HepG2 (cell line): ENCODE data around the gene SLC5A10. TPM values are rescaled to one million over a fixed set of nuclear protein-coding genes. Genes with fewer than 3 reads are reported as not detected.

Experiments
- ATAC-seq: fragments of 200-7000 bp; cut with Tn5 transposase; 3 replicates; pipeline ENCODE4 v1.9.1; 2020; ENCODE audit warnings: mild to moderate bottlenecking, moderate library complexity
- BruUV-seq: library from RNA; stranded (reverse); fragments of 400-500 nt; replicated peaks from 2 replicates; lab custom pipeline; 2021; lab: Mats Ljungman, UMichigan
- CTCF ChIA-PET: fragments of 300-600 bp; formaldehyde crosslinking; extraction: SDS; loops from one replicate; lab custom pipeline; 2021; ENCODE audit warnings: low total read pairs, inconsistent platforms, low intra/inter-chr PET ratio; lab: Yijun Ruan, JAX
- POLR2A ChIA-PET: fragments of 350-600 bp; sonication (Branson Sonifier 250); formaldehyde crosslinking; loops from one replicate; lab custom pipeline; 2020; ENCODE audit warnings: antibody characterized with exemption, inconsistent platforms; lab: Yijun Ruan, JAX
- DNase-seq: peaks from one replicate; pipeline ENCODE4 v3.0.0-alpha.2; 2015; ENCODE audit warnings: low spot score
- FAIRE-seq: peaks from 3 replicates; lab custom pipeline; 2011; peaks lifted over from hg19 to GRCh38; lab: Jason Lieb, UNC
- H2AFZ ChIP-seq: one replicate; pipeline ENCODE4 v1.6.1; 2011; ENCODE audit warnings: low read length, inconsistent platforms
- H3K27ac ChIP-seq: fragments of 300-600 bp; 3 replicates; pipeline ENCODE4 v1.8.0; 2011; ENCODE audit warnings: mixed run types, mild to moderate bottlenecking, mixed read lengths, low read length, inconsistent platforms; ENCODE audit not compliant: insufficient read depth; ENCODE audit errors: extremely low read length
- H3K27me3 ChIP-seq, 2 experiments: fragments of 200-600 bp in 1 of 2; 2 replicates in 1 of 2; 3 replicates in 1 of 2; pipeline versions ENCODE4 v1.6.0 to v1.8.0; 2011; ENCODE audit warnings: low read length in 2 of 2, mild to moderate bottlenecking in 2 of 2, moderate library complexity in 2 of 2, inconsistent platforms in 1 of 2; ENCODE audit not compliant: insufficient read depth in 2 of 2, control insufficient read depth in 1 of 2
- H3K36me3 ChIP-seq, 2 experiments: fragments of 200-600 bp in 1 of 2; replicated peaks in 1 of 2; 2 replicates in 1 of 2; 3 replicates in 1 of 2; pipeline versions ENCODE4 v1.5.1 to v1.8.0; 2011; ENCODE audit warnings: low read length in 2 of 2, inconsistent platforms in 1 of 2; ENCODE audit not compliant: insufficient read depth in 2 of 2, control insufficient read depth in 1 of 2
- H3K4me1 ChIP-seq: 2 replicates; pipeline ENCODE4 v1.5.1; 2012; ENCODE audit warnings: low read length, inconsistent platforms; ENCODE audit not compliant: insufficient read depth
- H3K4me2 ChIP-seq: 2 replicates; pipeline ENCODE4 v1.6.0; 2011; ENCODE audit warnings: low read depth, low read length, inconsistent platforms
- H3K4me3 ChIP-seq, 3 experiments: fragments of 200-600 bp in 1 of 3; sonication (generic), shearing (Covaris generic) in 1 of 3; replicated peaks in 1 of 3; 2 replicates each; pipeline ENCODE4 v1.5.1; 2011 to 2016; ENCODE audit warnings: low read length in 3 of 3, inconsistent platforms in 2 of 3, low read depth in 2 of 3, mild to moderate bottlenecking in 2 of 3, control low read depth in 1 of 3, mixed read lengths in 1 of 3; ENCODE audit not compliant: insufficient read depth in 1 of 3
- H3K79me2 ChIP-seq: one replicate; pipeline ENCODE4 v1.6.1; 2011; ENCODE audit warnings: low read length, inconsistent platforms; ENCODE audit not compliant: insufficient read depth
- H3K9ac ChIP-seq: 2 replicates; pipeline ENCODE4 v1.6.0; 2011; ENCODE audit warnings: mild to moderate bottlenecking, low read depth, low read length, inconsistent platforms; ENCODE audit not compliant: insufficient read depth
- H3K9me3 ChIP-seq: 2 replicates; pipeline ENCODE4 v1.5.1; 2012; ENCODE audit warnings: mild to moderate bottlenecking, low read length
- H4K20me1 ChIP-seq: 2 replicates; pipeline ENCODE4 v1.6.0; 2011; ENCODE audit warnings: inconsistent platforms, mild to moderate bottlenecking, low read length, moderate library complexity; ENCODE audit not compliant: insufficient read depth
- AKAP8 ChIP-seq: sonication (generic); formaldehyde crosslinking; IDR thresholded peaks from 2 replicates; pipeline ENCODE4 v1.5.1; 2020; ENCODE audit warnings: mild to moderate bottlenecking, missing genetic modification reagents
- ARHGAP35 ChIP-seq: sonication (generic); formaldehyde crosslinking; IDR thresholded peaks from 2 replicates; pipeline ENCODE4 v1.9.0; 2022; ENCODE audit warnings: mild to moderate bottlenecking, inconsistent platforms, moderate library complexity, missing genetic modification reagents, borderline replicate concordance
- CENPX ChIP-seq: sonication (generic); formaldehyde crosslinking; IDR thresholded peaks from 2 replicates; pipeline ENCODE4 v1.9.0; 2021; ENCODE audit warnings: mild to moderate bottlenecking, missing genetic modification reagents, moderate library complexity
- CERS6 ChIP-seq: sonication (generic); formaldehyde crosslinking; IDR thresholded peaks from 2 replicates; pipeline ENCODE4 v1.5.0; 2020; ENCODE audit warnings: missing genetic modification reagents
- RBFOX2 ChIP-seq: fragments of 200-400 bp; formaldehyde crosslinking; IDR thresholded peaks from 2 replicates; pipeline ENCODE4 v1.6.1; 2017; ENCODE audit warnings: low read depth, mild to moderate bottlenecking, low read length
- SMAD1 ChIP-seq: sonication (generic); formaldehyde crosslinking; IDR thresholded peaks from 2 replicates; pipeline ENCODE4 v1.4.0; 2020; ENCODE audit warnings: missing genetic modification reagents, low read depth, mild to moderate bottlenecking, borderline replicate concordance
- ZNF34 ChIP-seq: sonication (generic); formaldehyde crosslinking; IDR thresholded peaks from 2 replicates; pipeline ENCODE4 v1.4.0; 2020; ENCODE audit warnings: mild to moderate bottlenecking, missing genetic modification reagents, borderline replicate concordance
- ZNF569 ChIP-seq: sonication (generic); formaldehyde crosslinking; IDR thresholded peaks from 2 replicates; pipeline ENCODE4 v1.5.0; 2020; ENCODE audit warnings: mild to moderate bottlenecking, missing genetic modification reagents, moderate library complexity, borderline replicate concordance
- WGBS: methylation state at CpG from one replicate; pipeline ENCODE4 v1.1.6; 2017; ENCODE audit warnings: low lambda C conversion rate; 5-methylcytosine and 5-hydroxymethylcytosine counted together
- in situ Hi-C: cut with HindIII; loops from 2 replicates; pipeline ENCODE4 v1.10.0; 2017; ENCODE audit warnings: low pct_unique_long_range_greater_than_20kb; ENCODE audit not compliant: extremely low pct_ligation_motif_present
- intact Hi-C: fragments of 100-400 bp; cut with micrococcal nuclease; formaldehyde crosslinking; loops from one replicate; pipeline ENCODE4 v1.10.0; 2022; ENCODE audit not compliant: unreplicated experiment
- polyA plus RNA-seq, 8 experiments: library from polyadenylated mRNA; depleted of rRNA in 3 of 8; stranded (reverse) in 7 of 8; unstranded in 1 of 8; fragments of >200 nt; fragmentation: Illumina TruSeq in 4 of 8; extraction: Trizol in 4 of 8; gene quantifications; 2 replicates each; pipeline versions ENCODE4 v1.2.1 to v1.2.3, GENCODE V29; 2011 to 2016; ENCODE audit warnings: low read depth in 4 of 8, missing spikeins in 1 of 8, mixed read lengths in 1 of 8; ENCODE audit not compliant: insufficient read depth in 1 of 8
- total RNA-seq, 5 experiments: library from RNA; depleted of rRNA; stranded (reverse); fragments of >200 nt; fragmentation: Illumina TruSeq; extraction: Trizol; gene quantifications; 2 replicates each; pipeline ENCODE4 v1.2.3, GENCODE V29; 2016; ENCODE audit warnings: low read depth in 1 of 5
- TF ChIP-seq, protein P1 (sequence below): sonication (generic); formaldehyde crosslinking; IDR thresholded peaks from 2 replicates; pipeline ENCODE4 v1.8.1; 2022; ENCODE audit warnings: mild to moderate bottlenecking, missing genetic modification reagents
- TF ChIP-seq, protein P2 (sequence below): sonication (generic); formaldehyde crosslinking; IDR thresholded peaks from 2 replicates; pipeline ENCODE4 v1.5.0; 2020; ENCODE audit warnings: mild to moderate bottlenecking, missing genetic modification reagents, borderline replicate concordance
- TF ChIP-seq, protein P3 (sequence below): sonication (generic); formaldehyde crosslinking; conservative IDR thresholded peaks from 2 replicates; pipeline ENCODE4 v1.4.0; 2020; ENCODE audit warnings: missing genetic modification reagents

Gene SLC5A10
- total and polyA plus RNA-seq, 2 of the 13 experiments (the other 11 are each of a cell fraction or from before 2014, with no cell fraction given): 0.05 TPM; not detected in 1

GRCh38 chr17:18988546-18989173 lies 36.7 kb downstream of the SLC5A10 start (continued):
- TF ChIP-seq CERS6 (CRISPR knock-in tag): no peak
- TF ChIP-seq SMAD1 (CRISPR knock-in tag): no peak; the same call in 1 of the 2 replicates
- TF ChIP-seq ZNF569: 0 out of 2 replicates have a peak, but pooled peaks have one; percentile 75
- no peak for TF ChIP-seq CENPX

DNA sequence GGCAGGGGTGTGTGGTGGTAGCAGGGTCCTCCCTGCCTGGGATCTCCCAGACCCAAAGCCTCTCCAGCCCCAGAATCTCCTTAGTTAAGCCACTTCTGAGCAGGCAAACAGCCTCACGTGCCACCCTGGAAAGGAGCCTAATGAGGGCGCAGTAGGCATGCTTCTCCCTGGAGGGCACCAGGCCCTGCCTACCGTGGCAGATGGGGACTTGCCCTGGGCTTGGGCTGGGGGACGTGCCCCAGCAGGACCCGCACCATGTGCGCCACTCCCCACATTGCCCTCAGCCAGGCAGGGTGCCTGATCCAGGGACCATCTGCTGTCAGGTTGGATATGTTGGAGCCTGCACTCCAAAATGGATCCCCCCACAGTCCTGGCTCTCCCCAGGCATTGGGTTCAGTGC lies 38.4 kb downstream of the SLC5A10 start:
- H2AFZ ChIP-seq: no peak overlapping the region
- WGBS: 95% methylated on average over 4 of the region's 6 CpGs
- no peaks in the 10 kb centered on the region for H3K27me3 ChIP-seq
- no peak for FAIRE-seq
- TF ChIP-seq ARHGAP35 (no peak), ZNF34 (no peak), RBFOX2 (peak; percentile 30; the same call in 1 of the 2 replicates), AKAP8 (CRISPR knock-in tag) (0 out of 2 replicates have a peak, but pooled peaks have one; percentile 18)
- TF ChIP-seq, protein P1, sequence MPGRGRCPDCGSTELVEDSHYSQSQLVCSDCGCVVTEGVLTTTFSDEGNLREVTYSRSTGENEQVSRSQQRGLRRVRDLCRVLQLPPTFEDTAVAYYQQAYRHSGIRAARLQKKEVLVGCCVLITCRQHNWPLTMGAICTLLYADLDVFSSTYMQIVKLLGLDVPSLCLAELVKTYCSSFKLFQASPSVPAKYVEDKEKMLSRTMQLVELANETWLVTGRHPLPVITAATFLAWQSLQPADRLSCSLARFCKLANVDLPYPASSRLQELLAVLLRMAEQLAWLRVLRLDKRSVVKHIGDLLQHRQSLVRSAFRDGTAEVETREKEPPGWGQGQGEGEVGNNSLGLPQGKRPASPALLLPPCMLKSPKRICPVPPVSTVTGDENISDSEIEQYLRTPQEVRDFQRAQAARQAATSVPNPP (CRISPR knock-in tag): no peak
- TF ChIP-seq, protein P2, sequence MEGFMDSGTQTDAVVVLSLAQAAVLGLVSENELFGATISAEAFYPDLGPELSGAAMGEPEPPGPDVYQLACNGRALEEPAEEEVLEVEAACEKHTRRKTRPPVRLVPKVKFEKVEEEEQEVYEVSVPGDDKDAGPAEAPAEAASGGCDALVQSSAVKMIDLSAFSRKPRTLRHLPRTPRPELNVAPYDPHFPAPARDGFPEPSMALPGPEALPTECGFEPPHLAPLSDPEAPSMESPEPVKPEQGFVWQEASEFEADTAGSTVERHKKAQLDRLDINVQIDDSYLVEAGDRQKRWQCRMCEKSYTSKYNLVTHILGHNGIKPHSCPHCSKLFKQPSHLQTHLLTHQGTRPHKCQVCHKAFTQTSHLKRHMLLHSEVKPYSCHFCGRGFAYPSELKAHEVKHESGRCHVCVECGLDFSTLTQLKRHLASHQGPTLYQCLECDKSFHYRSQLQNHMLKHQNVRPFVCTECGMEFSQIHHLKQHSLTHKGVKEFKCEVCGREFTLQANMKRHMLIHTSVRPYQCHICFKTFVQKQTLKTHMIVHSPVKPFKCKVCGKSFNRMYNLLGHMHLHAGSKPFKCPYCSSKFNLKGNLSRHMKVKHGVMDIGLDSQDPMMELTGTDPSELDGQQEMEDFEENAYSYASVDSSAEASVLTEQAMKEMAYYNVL (CRISPR knock-in tag): no peak
- TF ChIP-seq, protein P3, sequence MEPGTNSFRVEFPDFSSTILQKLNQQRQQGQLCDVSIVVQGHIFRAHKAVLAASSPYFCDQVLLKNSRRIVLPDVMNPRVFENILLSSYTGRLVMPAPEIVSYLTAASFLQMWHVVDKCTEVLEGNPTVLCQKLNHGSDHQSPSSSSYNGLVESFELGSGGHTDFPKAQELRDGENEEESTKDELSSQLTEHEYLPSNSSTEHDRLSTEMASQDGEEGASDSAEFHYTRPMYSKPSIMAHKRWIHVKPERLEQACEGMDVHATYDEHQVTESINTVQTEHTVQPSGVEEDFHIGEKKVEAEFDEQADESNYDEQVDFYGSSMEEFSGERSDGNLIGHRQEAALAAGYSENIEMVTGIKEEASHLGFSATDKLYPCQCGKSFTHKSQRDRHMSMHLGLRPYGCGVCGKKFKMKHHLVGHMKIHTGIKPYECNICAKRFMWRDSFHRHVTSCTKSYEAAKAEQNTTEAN (CRISPR knock-in tag): no peak
- peak overlapping the region; percentile 84 for H3K27ac ChIP-seq
- H3K36me3 ChIP-seq: peaks cover 20 to 73% of the 10 kb centered on the region in 2 experiments
- peaks cover 28% of the 10 kb centered on the region for H3K79me2 ChIP-seq
- POLR2A ChIA-PET: interaction anchor here (0.7 to 2.1 kb wide), 3 partner anchors 8 to 21 kb away, joined by 3 to 10 read pairs (median 3); partner anchors contain the start of gene FAM83G
- no peak overlapping the region for H3K4me2 ChIP-seq
- no peak for DNase-seq
- intact Hi-C loops: no loop called here
- BruUV-seq: no TSS peak
- no peaks in the 10 kb centered on the region for H3K9me3 ChIP-seq
- no peak overlapping the region for H3K4me3 ChIP-seq
- H3K4me1 ChIP-seq: peaks cover 36% of the 10 kb centered on the region
- no peak for ATAC-seq
- in situ Hi-C loops: no loop called here
- CTCF ChIA-PET: no interaction called here
- no peak overlapping the region for H3K9ac ChIP-seq
- H4K20me1 ChIP-seq: no peaks in the 10 kb centered on the region
